Brain microvascular endothelial cell (primary cell): ENCODE measurements around the gene RECK.
"Not testable (repeated sequence)": the region's sequence is repeated elsewhere in the genome, so short reads cannot be mapped to it uniquely, and the experiment has no call there.

Experiments used
- DNase-seq: peaks from one replicate; pipeline ENCODE4 v3.0.0-alpha.2; 2020
- H3K27ac ChIP-seq: fragments of 250-450 bp; sonication (Bioruptor Pico); 2 replicates; pipeline ENCODE4 v1.5.1; 2020; ENCODE audit warnings: mild to moderate bottlenecking, moderate library complexity
- H3K27me3 ChIP-seq: fragments of 250-450 bp; sonication (Bioruptor Pico); replicated peaks from 2 replicates; pipeline ENCODE4 v1.5.1; 2020; ENCODE audit warnings: mild to moderate bottlenecking
- H3K36me3 ChIP-seq: fragments of 250-450 bp; sonication (Bioruptor Pico); replicated peaks from 2 replicates; pipeline ENCODE4 v1.5.1; 2020; ENCODE audit warnings: mild to moderate bottlenecking
- H3K4me3 ChIP-seq: 2 replicates; pipeline ENCODE4 v1.5.1; 2011; ENCODE audit warnings: low read depth, mild to moderate bottlenecking, control low read depth, low read length, moderate library complexity
- CTCF ChIP-seq: IDR thresholded peaks from 2 replicates; pipeline ENCODE4 v1.5.1; 2011; ENCODE audit warnings: low read depth, mild to moderate bottlenecking, moderate library complexity, low read length, control low read depth, inconsistent platforms; ENCODE audit errors: missing control alignments
- in situ Hi-C: cut with HindIII; loops from 2 replicates; pipeline ENCODE4 v1.10.0; 2017; ENCODE audit warnings: low sequenced_read_pairs, low pct_ligation_motif_present

The RECK gene

GRCh38 chr9:35996358-35996970, 40.2 kb upstream of the RECK start:
- DNase-seq: peak; percentile 47
- in situ Hi-C loops: no loop called here
- TF ChIP-seq CTCF: no peak
- H3K27me3 ChIP-seq: no peaks in the 10 kb centered on the region
- no peaks in the 10 kb centered on the region for H3K36me3 ChIP-seq
- H3K27ac ChIP-seq: no peak overlapping the region
- H3K4me3 ChIP-seq: no peak overlapping the region

DNA sequence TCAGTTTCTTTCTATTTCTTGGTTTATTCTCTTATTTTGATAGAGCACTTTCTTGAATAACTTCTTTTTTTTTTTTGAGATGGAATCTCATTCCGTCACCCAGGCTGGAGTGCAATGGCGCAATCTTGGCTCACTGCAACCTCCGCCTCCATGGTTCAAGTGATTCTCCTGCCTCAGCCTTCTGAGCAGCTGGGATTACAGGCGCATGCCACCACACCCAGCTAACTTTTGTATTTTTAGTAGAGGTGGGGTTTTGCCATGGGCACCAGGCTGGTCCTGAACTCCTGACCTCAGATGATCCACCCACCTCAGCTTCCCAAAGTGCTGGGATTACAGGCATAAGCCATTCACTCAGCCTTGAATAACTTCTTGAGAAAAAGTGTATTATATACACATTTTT, 39.7 kb upstream of the RECK start:
- H3K27ac ChIP-seq, H3K36me3 ChIP-seq, H3K27me3 ChIP-seq, H3K4me3 ChIP-seq, in situ Hi-C loops, DNase-seq: not testable (repeated sequence)

- Histone ChIP-seq H3K4me3 (no peak overlapping the region), H3K36me3 (no peaks in the 10 kb centered on the region), H3K27ac (no peak overlapping the region), H3K27me3 (peaks cover 2% of the 10 kb centered on the region)
- in situ Hi-C loops: no loop called here
- TF ChIP-seq CTCF: no peak
- DNase-seq: no peak
Measured at GRCh38 chr9:35998333-35998732, 38.4 kb upstream of the RECK start.

DNA sequence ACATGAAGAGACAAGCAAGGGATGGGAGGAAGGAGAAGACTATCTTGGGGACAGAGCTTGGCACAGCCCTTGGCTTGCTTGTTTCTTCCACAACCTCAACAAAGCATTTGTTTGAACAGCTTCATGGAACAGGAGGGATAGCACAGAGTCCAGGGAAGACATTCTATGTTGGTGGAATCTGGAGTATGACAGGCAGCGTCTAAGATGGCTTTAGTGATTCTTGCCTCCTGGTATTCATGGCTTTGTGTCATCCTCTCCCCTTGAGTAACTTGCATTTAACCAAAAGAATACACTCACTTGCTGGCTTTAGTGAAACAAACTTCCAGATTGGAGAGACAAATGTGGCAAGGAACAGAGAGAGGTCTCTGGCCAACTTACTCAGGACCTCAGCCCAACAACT, 30.8 kb upstream of the RECK start:
- peaks cover 4% of the 10 kb centered on the region for H3K27me3 ChIP-seq
- in situ Hi-C loops: no loop called here
- TF ChIP-seq CTCF: no peak

DNA sequence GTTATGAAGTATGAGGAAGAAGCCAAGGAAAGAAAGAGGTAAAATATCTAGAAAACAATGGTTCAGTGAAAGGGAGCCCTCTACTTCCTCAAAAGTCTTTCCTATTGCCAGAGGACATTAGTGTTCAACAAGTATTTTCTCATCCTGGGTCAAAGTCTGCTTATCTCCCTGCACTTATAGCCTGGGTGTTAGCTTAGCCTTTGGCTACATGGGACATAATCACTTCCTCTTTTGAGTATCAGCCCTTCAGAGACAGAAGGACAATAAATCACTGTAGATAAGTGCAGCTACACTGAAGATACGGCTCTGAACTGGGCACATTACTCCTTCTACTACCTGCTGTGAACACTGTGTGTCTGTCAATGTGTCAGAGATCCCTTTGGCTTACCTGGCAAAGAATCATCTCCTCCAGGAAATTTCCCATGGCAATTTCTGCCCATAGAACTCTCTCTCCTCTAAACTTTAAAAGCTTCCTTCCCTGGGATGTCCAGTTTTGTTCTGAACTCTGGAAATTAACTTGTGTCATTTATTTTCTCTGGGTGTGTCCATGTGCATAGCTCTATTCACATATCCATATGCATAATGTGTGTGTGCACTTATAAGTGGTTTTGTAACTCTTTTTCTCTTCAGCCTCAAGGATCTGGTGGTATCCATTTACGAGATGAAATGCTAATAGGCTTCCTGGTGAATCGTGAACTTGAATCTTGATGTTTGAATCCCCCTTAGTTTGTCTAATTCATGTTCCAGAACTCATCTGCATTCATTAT, 30.0 kb upstream of the RECK start:
- H3K4me3 ChIP-seq: no peak overlapping the region
- no peak for DNase-seq
- in situ Hi-C loops: no loop called here
- no peaks in the 10 kb centered on the region for H3K36me3 ChIP-seq
- peaks cover 4% of the 10 kb centered on the region for H3K27me3 ChIP-seq
- no peak for TF ChIP-seq CTCF
- no peak overlapping the region for H3K27ac ChIP-seq

More for the DNA sequence above, 30.8 kb upstream of the RECK start:
- Histone ChIP-seq H3K36me3 (no peaks in the 10 kb centered on the region), H3K4me3 (no peak overlapping the region), H3K27ac (no peak overlapping the region)
- DNase-seq: no peak

GRCh38 chr9:36007316-36007708, 29.4 kb upstream of the RECK start:
- no peak for TF ChIP-seq CTCF
- DNase-seq: no peak
- in situ Hi-C loops: no loop called here
- Histone ChIP-seq H3K36me3 (no peaks in the 10 kb centered on the region), H3K4me3 (no peak overlapping the region), H3K27me3 (peaks cover 2% of the 10 kb centered on the region), H3K27ac (no peak overlapping the region)
